ENCODE data around the gene DIAPH2.

The DIAPH2 gene

GRCh38 chrX:97060020-97060419 lies 375.4 kb downstream of the DIAPH2 start:
- TF ChIP-seq CTCF (conservative IDR thresholded peaks at IDR 0.05; ENCODE audit: low read depth) = no peak
- H3K27ac ChIP-seq = no peak overlapping the region
- DNase-seq (ENCODE audit: low spot score) = no peak
- POLR2A ChIA-PET (ENCODE audit: low non-redundant PET) = no interaction called here
- CTCF ChIA-PET = interaction anchor here (0.6 kb wide), 1 partner anchor 30 kb away, joined by 11 read pairs; no protein-coding TSS in a partner anchor

- POLR2A ChIA-PET (ENCODE audit: low non-redundant PET) = no interaction called here
- CTCF ChIA-PET = no interaction called here
- no peak overlapping the region for H3K27ac ChIP-seq
- no peak for DNase-seq (ENCODE audit: low spot score)
- no peak for TF ChIP-seq CTCF (conservative IDR thresholded peaks at IDR 0.05; ENCODE audit: low read depth)
Measured at GRCh38 chrX:97065066-97065465, 380.4 kb downstream of the DIAPH2 start.

- ChIA-PET POLR2A (ENCODE audit: low non-redundant PET) (no interaction called here), CTCF (no interaction called here)
- no peak overlapping the region for H3K27ac ChIP-seq
- DNase-seq (ENCODE audit: low spot score) = no peak
- TF ChIP-seq CTCF (conservative IDR thresholded peaks at IDR 0.05; ENCODE audit: low read depth) = no peak
Measured at GRCh38 chrX:97065973-97066372, 381.3 kb downstream of the DIAPH2 start.

GRCh38 chrX:97066381-97066780 lies 381.7 kb downstream of the DIAPH2 start:
- CTCF ChIA-PET = no interaction called here
- no peak overlapping the region for H3K27ac ChIP-seq
- no peak for DNase-seq (ENCODE audit: low spot score)
- POLR2A ChIA-PET (ENCODE audit: low non-redundant PET) = no interaction called here
- no peak for TF ChIP-seq CTCF (conservative IDR thresholded peaks at IDR 0.05; ENCODE audit: low read depth)

- DNase-seq (ENCODE audit: low spot score) = no peak
- TF ChIP-seq CTCF (conservative IDR thresholded peaks at IDR 0.05; ENCODE audit: low read depth) = no peak
- H3K27ac ChIP-seq = no peak overlapping the region
- POLR2A ChIA-PET (ENCODE audit: low non-redundant PET) = no interaction called here
- CTCF ChIA-PET = no interaction called here
Measured at GRCh38 chrX:97070346-97070745, 385.7 kb downstream of the DIAPH2 start.

GRCh38 chrX:97074400-97074799 lies 389.8 kb downstream of the DIAPH2 start:
- ChIA-PET POLR2A (ENCODE audit: low non-redundant PET) (no interaction called here), CTCF (no interaction called here)
- no peak for TF ChIP-seq CTCF (conservative IDR thresholded peaks at IDR 0.05; ENCODE audit: low read depth)
- no peak for DNase-seq (ENCODE audit: low spot score)
- no peak overlapping the region for H3K27ac ChIP-seq

- no peak for DNase-seq (ENCODE audit: low spot score)
- POLR2A ChIA-PET (ENCODE audit: low non-redundant PET) = no interaction called here
- CTCF ChIA-PET = interaction anchor here (0.6 kb wide), 1 partner anchor 372 kb away, joined by 3 read pairs; no protein-coding TSS in a partner anchor
- no peak overlapping the region for H3K27ac ChIP-seq
- no peak for TF ChIP-seq CTCF (conservative IDR thresholded peaks at IDR 0.05; ENCODE audit: low read depth)
Measured at GRCh38 chrX:97089116-97089515, 404.5 kb downstream of the DIAPH2 start.
